HG03095 (cell line): ENCODE results near the gene PRSS57.
"Not testable (repeated sequence)": the region's sequence is repeated elsewhere in the genome, so short reads cannot be mapped to it uniquely, and the experiment has no call there.

Experiments
- ATAC-seq: cut with Tn5 transposase; IDR thresholded peaks from one replicate; pipeline ENCODE4 v1.9.1; 2021; ENCODE audit warnings: moderate library complexity; ENCODE audit not compliant: unreplicated experiment

The PRSS57 gene

GRCh38 chr19:676007-676338, 19.3 kb downstream of the PRSS57 start:
- no peak for ATAC-seq

GRCh38 chr19:674282-675151, 20.7 kb downstream of the PRSS57 start:
- no peak for ATAC-seq

- ATAC-seq = no peak
These were observed 24.6 kb downstream of the PRSS57 start for GRCh38 chr19:670609-671075.

GRCh38 chr19:668675-669434, 26.4 kb downstream of the PRSS57 start:
- ATAC-seq = not testable (repeated sequence)

GRCh38 chr19:666985-667573, 28.2 kb downstream of the PRSS57 start:
- not testable (repeated sequence) for ATAC-seq

- ATAC-seq = no peak
These were observed 30.3 kb downstream of the PRSS57 start for GRCh38 chr19:664913-665443.

- ATAC-seq = no peak
These were observed 31.6 kb downstream of the PRSS57 start for GRCh38 chr19:663682-664117.

- peak; percentile 36 for ATAC-seq
These were observed 32.1 kb downstream of the PRSS57 start, which contains the start of gene RNF126 for GRCh38 chr19:662962-663681. RNF126 (minus strand) TSS chr19:663214; CDS start chr19:663121, 93 bp downstream.

- ATAC-seq = no peak
These were observed 32.9 kb downstream of the PRSS57 start for GRCh38 chr19:662207-662961.

GRCh38 chr19:661427-662196, 33.6 kb downstream of the PRSS57 start:
- ATAC-seq = peak; percentile 31

- no peak for ATAC-seq
These were observed 34.3 kb downstream of the PRSS57 start for GRCh38 chr19:660793-661426.

GRCh38 chr19:658916-659839, 36.1 kb downstream of the PRSS57 start:
- ATAC-seq = no peak

GRCh38 chr19:658059-658839, 37.0 kb downstream of the PRSS57 start:
- no peak for ATAC-seq

GRCh38 chr19:657611-658010, 37.6 kb downstream of the PRSS57 start:
- no peak for ATAC-seq

- ATAC-seq = no peak
These were observed 38.3 kb downstream of the PRSS57 start for GRCh38 chr19:656751-657559.

- ATAC-seq = no peak
These were observed 39.6 kb downstream of the PRSS57 start for GRCh38 chr19:655691-656090.
